ENCODE results near the gene HDDC3.

The HDDC3 gene

GRCh38 chr15:90972133-90972532 lies 39.8 kb upstream of the HDDC3 start:
- Histone ChIP-seq H3K4me3 (ENCODE audit: low read depth, low read length) (no peak overlapping the region), H3K27me3 (replicated peaks) (no peaks in the 10 kb centered on the region), H3K27ac (no peak overlapping the region), H3K36me3 (replicated peaks) (peaks cover 24% of the 10 kb centered on the region)
- in situ Hi-C loops (cut with HindIII; ENCODE audit: low pct_ligation_motif_present, low sequenced_read_pairs): no loop called here
- no peak for TF ChIP-seq CTCF (IDR thresholded peaks at IDR 0.05; ENCODE audit: low read depth, low read length, missing control alignments)
- no peak for DNase-seq

GRCh38 chr15:90970274-90970673 lies 37.9 kb upstream of the HDDC3 start:
- no peak for DNase-seq
- TF ChIP-seq CTCF (IDR thresholded peaks at IDR 0.05; ENCODE audit: low read depth, low read length, missing control alignments): no peak
- H3K27ac ChIP-seq: no peak overlapping the region
- peaks cover 32% of the 10 kb centered on the region for H3K36me3 ChIP-seq (replicated peaks)
- in situ Hi-C loops (cut with HindIII; ENCODE audit: low pct_ligation_motif_present, low sequenced_read_pairs): no loop called here
- H3K27me3 ChIP-seq (replicated peaks): no peaks in the 10 kb centered on the region
- H3K4me3 ChIP-seq (ENCODE audit: low read depth, low read length): no peak overlapping the region

- no peak overlapping the region for H3K27ac ChIP-seq
- in situ Hi-C loops (cut with HindIII; ENCODE audit: low pct_ligation_motif_present, low sequenced_read_pairs): no loop called here
- DNase-seq: no peak
- H3K4me3 ChIP-seq (ENCODE audit: low read depth, low read length): no peak overlapping the region
- TF ChIP-seq CTCF (IDR thresholded peaks at IDR 0.05; ENCODE audit: low read depth, low read length, missing control alignments): no peak
- peaks cover 32% of the 10 kb centered on the region for H3K36me3 ChIP-seq (replicated peaks)
- H3K27me3 ChIP-seq (replicated peaks): no peaks in the 10 kb centered on the region
Measured at GRCh38 chr15:90968434-90968833, 36.1 kb upstream of the HDDC3 start.

- Histone ChIP-seq H3K4me3 (ENCODE audit: low read depth, low read length) (no peak overlapping the region), H3K27me3 (replicated peaks) (no peaks in the 10 kb centered on the region), H3K27ac (no peak overlapping the region), H3K36me3 (replicated peaks) (peaks cover 27% of the 10 kb centered on the region)
- in situ Hi-C loops (cut with HindIII; ENCODE audit: low pct_ligation_motif_present, low sequenced_read_pairs): no loop called here
- DNase-seq: no peak
- no peak for TF ChIP-seq CTCF (IDR thresholded peaks at IDR 0.05; ENCODE audit: low read depth, low read length, missing control alignments)
Measured at GRCh38 chr15:90967206-90967605, 34.9 kb upstream of the HDDC3 start.

- Histone ChIP-seq H3K4me3 (ENCODE audit: low read depth, low read length) (no peak overlapping the region), H3K27ac (no peak overlapping the region), H3K27me3 (replicated peaks) (no peaks in the 10 kb centered on the region), H3K36me3 (replicated peaks) (peaks cover 30% of the 10 kb centered on the region)
- TF ChIP-seq CTCF (IDR thresholded peaks at IDR 0.05; ENCODE audit: low read depth, low read length, missing control alignments): no peak
- in situ Hi-C loops (cut with HindIII; ENCODE audit: low pct_ligation_motif_present, low sequenced_read_pairs): no loop called here
- DNase-seq: no peak
Measured at GRCh38 chr15:90966262-90966661, 33.9 kb upstream of the HDDC3 start.

- Histone ChIP-seq H3K27ac (no peak overlapping the region), H3K36me3 (replicated peaks) (peaks cover 15% of the 10 kb centered on the region), H3K4me3 (ENCODE audit: low read depth, low read length) (no peak overlapping the region), H3K27me3 (replicated peaks) (no peaks in the 10 kb centered on the region)
- DNase-seq: no peak
- in situ Hi-C loops (cut with HindIII; ENCODE audit: low pct_ligation_motif_present, low sequenced_read_pairs): no loop called here
- no peak for TF ChIP-seq CTCF (IDR thresholded peaks at IDR 0.05; ENCODE audit: low read depth, low read length, missing control alignments)
Measured at GRCh38 chr15:90962021-90962420, 29.7 kb upstream of the HDDC3 start.
